Hepatic stellate cell (primary cell): ENCODE results near the gene NLGN4X.

Source experiments
- DNase-seq: peaks from one replicate; pipeline ENCODE4 v3.0.0; 2011; ENCODE audit warnings: low spot score

Gene NLGN4X

DNA sequence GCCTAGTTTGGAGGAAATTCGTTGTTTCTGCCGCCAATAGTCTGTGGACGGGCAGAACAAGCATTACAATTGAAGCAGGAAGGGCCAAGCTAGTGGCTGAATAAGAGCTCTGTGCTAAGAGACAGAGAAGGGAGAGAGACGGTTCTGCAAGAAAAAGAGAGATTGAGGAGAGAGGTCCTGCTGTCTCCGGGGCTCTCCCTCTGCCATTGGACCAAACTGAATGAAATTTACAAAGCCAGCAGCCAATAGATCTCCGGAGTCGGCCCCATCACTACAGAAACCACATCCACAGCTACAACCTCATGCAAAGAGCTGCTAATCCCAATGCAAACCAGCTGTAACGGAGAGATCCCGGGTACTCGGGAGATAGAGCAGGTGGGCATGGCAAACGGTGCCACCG, at the start of gene NLGN4X:
Gene NLGN4X, minus strand, starts transcription at position 148 of the 400 bp plus-strand sequence. CDS start 77,401 bp downstream, outside the sequence.
- DNase-seq = no peak

DNA sequence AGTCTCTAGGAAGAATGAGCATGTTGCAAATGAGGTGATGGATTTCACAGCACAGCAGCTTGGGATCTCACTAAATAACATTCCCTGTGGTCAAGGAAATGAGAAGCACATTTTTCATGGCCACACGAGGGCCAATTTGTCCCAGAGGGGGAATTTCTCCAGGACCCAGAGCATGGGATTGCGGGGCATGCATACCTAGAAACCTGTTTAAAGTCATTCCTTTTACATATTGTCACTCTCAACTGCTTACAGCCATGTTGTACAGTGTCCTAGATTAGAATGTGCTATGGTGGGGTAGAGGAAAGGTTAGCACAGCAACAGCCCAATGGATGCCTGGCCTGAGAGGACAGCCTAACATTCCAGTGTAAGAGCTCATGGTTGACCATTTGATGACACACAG, 37.4 kb upstream of the NLGN4X start:
- DNase-seq = no peak

DNA sequence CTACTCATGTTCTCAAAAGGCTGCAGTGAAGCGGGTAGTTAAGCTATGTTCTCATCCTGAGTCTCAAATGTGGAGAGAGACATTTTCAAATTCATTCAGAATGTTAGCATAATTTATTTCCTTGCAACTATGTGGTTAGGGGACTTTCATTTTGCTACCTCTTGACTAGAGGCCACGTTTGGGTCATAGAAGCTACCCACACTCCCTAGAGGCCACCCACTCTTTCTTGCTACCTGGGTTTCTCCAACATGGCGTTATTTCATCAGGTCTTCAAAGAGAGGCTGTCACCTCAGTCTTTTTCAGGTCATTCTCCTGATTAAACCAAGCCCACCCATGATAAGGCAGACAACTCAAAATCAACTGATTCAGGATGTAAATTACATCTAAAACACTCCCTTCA, 34.3 kb upstream of the NLGN4X start:
- DNase-seq = no peak

DNA sequence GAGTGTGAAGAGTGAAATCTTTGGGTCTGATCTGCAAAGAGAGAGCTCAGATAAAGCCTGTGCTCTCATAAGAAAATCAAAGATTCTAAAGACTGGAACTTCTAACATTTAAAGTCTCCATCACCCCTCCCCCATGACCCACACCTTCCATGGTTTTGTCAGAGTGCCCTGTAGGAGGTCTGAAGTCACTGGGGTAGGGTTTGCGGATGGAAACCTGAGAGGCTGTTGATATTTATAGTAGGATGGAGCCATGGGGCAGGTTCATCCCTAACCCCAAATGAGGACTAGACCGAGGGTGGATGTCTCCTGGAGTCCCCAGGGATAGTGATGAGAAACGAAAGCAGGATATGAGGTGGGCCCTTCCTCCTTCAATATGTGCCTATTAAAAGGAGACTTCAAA, 28.4 kb upstream of the NLGN4X start:
- no peak for DNase-seq

GRCh38 chrX:6244666-6245065, 16.0 kb upstream of the NLGN4X start:
- no peak for DNase-seq

- no peak for DNase-seq
Observed at GRCh38 chrX:6238576-6238975, 9.9 kb upstream of the NLGN4X start.

- DNase-seq = no peak
Observed at GRCh38 chrX:6227935-6228334, 732 bp downstream of the NLGN4X start.

DNA sequence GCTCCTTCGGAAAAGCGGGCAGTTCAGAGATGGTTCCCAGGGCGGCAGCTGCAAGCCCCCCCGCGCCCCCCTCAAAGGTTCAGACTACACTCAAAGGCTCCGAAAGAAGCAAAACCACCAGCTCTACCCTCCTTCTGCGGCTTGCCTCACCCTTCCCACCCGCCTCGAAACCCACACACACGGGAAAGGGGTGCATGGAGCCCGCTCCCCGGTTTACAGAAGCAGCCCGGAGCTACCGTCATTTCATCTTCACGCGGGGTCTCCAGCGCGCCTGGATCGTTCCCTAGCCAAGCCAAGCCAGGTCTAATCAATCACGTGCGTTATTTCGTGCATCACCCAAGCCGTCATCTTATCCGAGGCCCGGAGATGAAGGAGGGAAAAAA, 1.2 kb downstream of the NLGN4X start:
- no peak for DNase-seq

DNA sequence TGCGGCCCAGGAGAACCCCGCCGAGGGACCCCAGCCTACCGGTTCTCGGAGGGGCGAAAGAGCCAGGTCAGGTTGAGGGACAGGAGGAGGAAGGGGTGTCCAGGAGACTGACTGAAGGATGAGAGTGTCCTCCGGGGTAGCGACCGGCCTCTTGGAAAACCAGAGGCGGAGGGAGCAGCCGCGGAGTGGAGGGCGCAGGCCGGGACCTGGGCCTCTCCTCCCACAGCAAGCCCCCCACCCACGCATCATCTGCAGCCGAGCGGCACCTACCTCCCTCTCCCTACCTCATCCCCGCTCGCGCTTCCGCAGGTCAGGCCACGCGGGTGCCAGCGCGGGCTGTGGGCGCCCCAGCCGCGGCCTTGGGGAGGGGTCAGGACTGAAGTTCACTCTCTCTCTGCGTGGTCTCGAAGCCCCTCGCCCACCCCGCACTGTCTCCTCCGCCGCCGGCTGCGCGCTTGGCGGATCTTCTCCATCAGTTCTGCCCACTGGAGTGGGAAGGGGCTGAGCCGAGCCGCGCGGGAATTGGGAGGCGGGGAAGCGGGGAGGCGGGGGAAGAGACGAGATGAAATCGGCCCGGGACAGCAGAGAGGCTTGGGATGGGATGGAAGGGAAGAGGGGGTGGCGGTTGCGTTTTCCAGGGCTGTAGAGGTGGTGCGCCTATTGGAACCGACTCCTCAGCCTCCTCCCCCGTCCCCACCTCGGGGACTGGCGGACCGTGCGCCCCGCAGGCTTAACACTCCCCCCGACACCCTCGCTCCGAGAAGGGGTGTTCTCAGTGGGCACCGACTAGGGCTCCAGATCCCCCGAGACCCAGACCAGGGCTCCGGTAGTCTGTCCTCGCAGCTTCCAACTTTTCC, 1.8 kb downstream of the NLGN4X start:
- no peak for DNase-seq

DNA sequence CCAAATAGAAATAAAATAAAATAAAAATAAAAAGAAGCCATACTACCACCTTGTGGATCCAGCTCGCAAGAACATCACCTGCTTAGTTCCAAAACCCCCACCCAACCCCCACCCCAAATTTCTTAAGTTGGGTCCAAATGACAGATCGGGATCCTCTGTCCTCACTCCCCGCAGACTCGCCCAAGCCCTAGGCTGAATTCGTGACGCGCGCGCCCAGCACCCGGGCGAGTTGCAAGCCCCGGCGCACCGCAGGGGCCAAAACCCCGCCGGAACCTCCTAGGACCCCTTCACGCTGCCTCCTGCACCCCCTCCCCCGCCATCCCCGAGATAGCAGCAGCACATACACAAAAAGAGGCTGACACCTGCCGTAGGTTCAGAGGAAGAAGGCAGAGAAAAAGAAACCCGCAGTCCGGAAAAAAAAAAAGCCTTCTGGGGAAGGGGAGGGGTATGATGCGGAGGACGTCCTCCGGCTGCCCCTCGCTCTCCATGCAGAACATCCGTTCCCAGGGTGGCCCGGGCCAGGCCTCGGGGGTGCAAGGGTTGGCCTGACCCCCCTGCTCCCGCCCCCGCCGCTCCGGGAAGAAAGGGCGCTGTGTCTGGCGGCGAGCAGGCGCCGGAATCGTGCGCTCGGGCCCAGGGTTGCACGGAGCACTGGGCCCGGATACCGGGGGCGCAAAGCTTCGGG, 2.6 kb downstream of the NLGN4X start:
- no peak for DNase-seq

DNA sequence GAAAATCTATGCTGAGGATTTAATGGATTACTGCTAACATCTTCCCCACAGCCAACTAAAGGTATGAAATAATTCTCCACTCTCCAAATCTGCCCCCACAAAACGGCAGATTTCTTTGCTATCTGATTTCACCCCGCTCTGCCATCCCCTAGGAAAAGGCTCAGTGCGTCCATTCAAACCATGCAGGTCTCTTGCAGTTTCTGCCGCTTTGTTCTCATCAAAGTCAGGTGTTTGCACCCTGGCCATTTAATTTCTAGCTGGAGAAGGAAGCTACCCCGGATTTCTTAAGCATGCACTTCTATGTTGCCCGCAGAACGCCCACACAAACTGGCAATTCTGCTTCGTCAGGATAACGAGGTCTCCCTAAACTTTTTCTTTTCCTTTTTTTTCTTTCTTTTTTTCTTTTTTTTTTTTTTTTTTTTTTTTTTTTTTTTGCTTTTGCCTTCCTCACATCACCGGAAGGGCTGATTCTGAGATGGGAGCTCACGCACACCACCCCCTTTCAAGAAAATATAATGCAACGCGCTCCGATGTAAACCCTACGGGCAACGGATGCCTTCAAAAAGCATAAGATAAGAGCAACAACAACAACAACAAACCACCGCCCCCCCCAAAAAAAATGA, 3.3 kb downstream of the NLGN4X start:
- no peak for DNase-seq

- DNase-seq = no peak
Observed at GRCh38 chrX:6223516-6223915, 5.2 kb downstream of the NLGN4X start.

DNA sequence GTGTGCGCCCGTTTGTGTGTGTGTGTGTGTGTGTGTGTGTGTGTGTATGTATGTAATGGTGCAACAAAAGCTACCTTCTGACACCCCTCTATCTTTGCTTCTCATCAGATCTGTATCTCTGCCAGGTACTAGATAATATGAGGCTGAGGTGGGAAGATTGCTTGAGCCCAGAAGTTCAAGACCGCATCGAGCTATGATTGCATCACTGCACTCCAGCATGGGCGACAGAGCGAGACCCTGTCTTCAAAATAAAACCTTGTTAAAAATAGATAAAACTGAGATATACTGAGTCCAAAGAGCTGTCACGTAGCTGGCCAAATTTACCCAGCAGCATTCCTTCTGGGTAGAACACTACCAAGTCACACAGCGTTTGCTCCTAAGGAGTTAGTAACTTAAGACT, 18.4 kb downstream of the NLGN4X start:
- no peak for DNase-seq

- no peak for DNase-seq
Observed at GRCh38 chrX:6203462-6204215, 25.0 kb downstream of the NLGN4X start.

DNA sequence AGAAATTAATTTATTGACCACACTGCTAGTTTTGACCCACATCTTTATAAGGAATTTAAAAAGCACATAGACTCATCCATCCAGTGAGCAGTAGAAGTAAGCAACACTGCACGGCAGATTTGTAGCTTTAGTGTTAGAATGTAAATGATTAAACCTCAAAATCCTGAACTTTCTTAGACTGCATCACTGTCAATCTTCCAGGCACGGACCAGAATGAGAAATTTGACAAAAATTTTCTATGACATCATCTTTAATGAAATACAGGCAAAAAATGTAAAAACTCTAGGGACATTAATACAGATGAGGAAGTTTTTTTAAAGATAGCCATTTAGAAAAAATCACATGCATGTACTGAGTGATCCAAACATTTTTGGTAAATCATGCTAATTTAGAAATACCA, 29.2 kb downstream of the NLGN4X start:
- no peak for DNase-seq

- no peak for DNase-seq
Observed at GRCh38 chrX:6187256-6187655, 41.4 kb downstream of the NLGN4X start.

- DNase-seq = no peak
Observed at GRCh38 chrX:6184900-6185515, 43.7 kb downstream of the NLGN4X start.

- no peak for DNase-seq
Observed at GRCh38 chrX:6175914-6176313, 52.8 kb downstream of the NLGN4X start.

GRCh38 chrX:6170424-6170823, 58.2 kb downstream of the NLGN4X start:
- DNase-seq = no peak

DNA sequence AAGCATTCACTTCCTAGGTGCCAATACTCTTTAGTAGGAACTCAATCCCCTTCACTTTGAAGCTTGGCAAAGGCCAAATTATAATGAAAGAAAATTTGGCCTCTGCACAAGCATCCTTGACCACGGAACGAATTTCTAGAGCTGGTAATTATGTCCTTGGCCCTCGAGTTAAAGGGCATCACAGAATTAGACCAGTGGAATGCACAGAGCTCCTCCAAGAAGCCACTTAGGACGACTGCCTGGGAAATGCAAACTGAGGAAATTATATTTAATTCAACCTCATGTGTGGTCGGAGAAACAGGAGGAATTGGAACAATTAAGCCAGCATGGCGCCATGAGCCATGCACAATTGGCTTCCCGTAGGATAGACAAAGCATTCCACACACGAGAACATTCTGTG, 59.3 kb downstream of the NLGN4X start:
- DNase-seq = no peak

GRCh38 chrX:6163721-6164120, 64.9 kb downstream of the NLGN4X start:
- no peak for DNase-seq

- DNase-seq = no peak
Observed at GRCh38 chrX:6159468-6159867, 69.2 kb downstream of the NLGN4X start.
